CD4-positive, alpha-beta memory T cell (primary cell): ENCODE measurements around the gene INPP4A. TPM values are rescaled to one million over a fixed set of nuclear protein-coding genes. Genes with fewer than 3 reads are reported as not detected.
"Not testable (repeated sequence)": the region's sequence is repeated elsewhere in the genome, so short reads cannot be mapped to it uniquely, and the experiment has no call there.

ENCODE experiments used
- CTCF ChIA-PET: fragments of 350-600 bp; sonication (Branson Sonifier 250); formaldehyde crosslinking; loops from one replicate; lab custom pipeline; 2021; ENCODE audit warnings: inconsistent platforms; ENCODE audit not compliant: partially characterized antibody; lab: Charles Lee
- POLR2A ChIA-PET: fragments of 350-600 bp; sonication (Branson Sonifier 250); formaldehyde crosslinking; loops from one replicate; lab custom pipeline; 2021; ENCODE audit not compliant: partially characterized antibody; lab: Charles Lee
- DNase-seq, 5 donors: peaks; one replicate each; pipeline versions ENCODE4 v3.0.0 to v3.0.0-alpha.2; 2020 to 2022; ENCODE audit warnings: mixed read lengths in 1 of 5
- H3K27ac ChIP-seq: one replicate; pipeline ENCODE4 v1.7.0; 2013; ENCODE audit warnings: low read depth, low read length
- H3K27me3 ChIP-seq: 2 replicates; pipeline ENCODE4 v1.7.0; 2013; ENCODE audit warnings: mild to moderate bottlenecking, low read length, moderate library complexity; ENCODE audit not compliant: insufficient read depth
- H3K36me3 ChIP-seq: 2 replicates; pipeline ENCODE4 v1.7.0; 2013; ENCODE audit warnings: mild to moderate bottlenecking, low read length, moderate library complexity; ENCODE audit not compliant: insufficient read depth
- H3K4me1 ChIP-seq: 2 replicates; pipeline ENCODE4 v1.7.0; 2013; ENCODE audit warnings: mild to moderate bottlenecking, low read length, moderate library complexity; ENCODE audit not compliant: insufficient read depth
- H3K4me3 ChIP-seq, 2 donors: one replicate each; pipeline ENCODE4 v1.7.0; 2013; ENCODE audit warnings: low read length in 2 of 2, mild to moderate bottlenecking in 1 of 2
- H3K9me3 ChIP-seq, 2 donors: one replicate each; pipeline ENCODE4 v1.7.0; 2013; ENCODE audit warnings: low read length in 2 of 2, control low read depth in 1 of 2; ENCODE audit not compliant: control insufficient read depth in 1 of 2
- H3K27ac Mint-ChIP-seq, 7 donors: one replicate each; pipeline ENCODE4 v1.8.0; 2020 to 2021; ENCODE audit warnings: mixed read lengths in 7 of 7, mild to moderate bottlenecking in 6 of 7, inconsistent platforms in 3 of 7, moderate library complexity in 3 of 7
- H3K27me3 Mint-ChIP-seq, 2 donors: one replicate each; pipeline ENCODE4 v1.8.0; 2020 to 2021; ENCODE audit warnings: mixed read lengths in 2 of 2
- H3K36me3 Mint-ChIP-seq, 2 donors: one replicate each; pipeline ENCODE4 v1.8.0; 2020 to 2021; ENCODE audit warnings: mixed read lengths in 2 of 2, inconsistent platforms in 1 of 2, mild to moderate bottlenecking in 1 of 2
- H3K4me1 Mint-ChIP-seq, 4 donors: one replicate each; pipeline ENCODE4 v1.8.0; 2020 to 2021; ENCODE audit warnings: mixed read lengths in 4 of 4, mild to moderate bottlenecking in 1 of 4
- H3K4me3 Mint-ChIP-seq, 8 donors: one replicate each; pipeline ENCODE4 v1.8.0; 2020 to 2021; ENCODE audit warnings: mixed read lengths in 8 of 8, mild to moderate bottlenecking in 7 of 8, moderate library complexity in 6 of 8, inconsistent platforms in 3 of 8
- H3K9me3 Mint-ChIP-seq, 8 donors: one replicate each; pipeline ENCODE4 v1.8.0; 2020 to 2021; ENCODE audit warnings: mixed read lengths in 8 of 8, mild to moderate bottlenecking in 5 of 8, inconsistent platforms in 3 of 8, moderate library complexity in 1 of 8
- intact Hi-C: fragments of 100-400 bp; cut with micrococcal nuclease; formaldehyde crosslinking; loops from one replicate; pipeline ENCODE4 v1.15.1; 2023
- polyA plus RNA-seq, 2 donors: library from polyadenylated mRNA; unstranded; fragments of 300-500 nt; fragmentation: Illumina TruSeq; gene quantifications; one replicate each; pipeline ENCODE4 v1.2.3, GENCODE V29; 2021
- total RNA-seq, 2 experiments: library from RNA; stranded (reverse); gene quantifications; one replicate each; pipeline ENCODE4 v1.2.3, GENCODE V29; 2021

INPP4A gene
- total and polyA plus RNA-seq, 4 experiments from 2014 or later, result 30.5 to 133 (median 91.9) TPM

DNA sequence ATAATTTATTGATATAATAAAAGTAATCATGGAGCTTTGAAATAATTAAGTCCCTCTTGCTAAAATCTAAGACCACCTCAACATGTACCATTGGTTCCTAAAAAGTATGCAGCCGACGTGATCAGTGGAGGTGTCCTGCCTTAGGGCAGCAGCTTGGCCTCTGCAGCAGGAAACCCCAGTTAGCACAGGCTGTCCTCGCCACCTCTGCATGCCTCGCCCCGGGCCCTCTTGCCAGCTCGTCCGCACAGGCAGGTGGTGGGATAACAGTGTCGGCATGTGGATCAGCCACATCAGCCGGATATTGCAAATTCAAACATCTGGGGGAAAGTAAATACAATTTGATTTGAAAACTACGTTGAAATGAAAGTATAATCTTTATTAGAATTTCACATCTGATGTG, 140.7 kb downstream of the INPP4A start:
- Histone ChIP-seq H3K27ac (no peak overlapping the region), H3K4me1 (no peaks in the 10 kb centered on the region), H3K36me3 (peaks cover 68% of the 10 kb centered on the region), H3K9me3 (no peaks in the 10 kb centered on the region), H3K4me3 (no peak overlapping the region), H3K27me3 (no peaks in the 10 kb centered on the region)
- Mint-ChIP-seq H3K36me3 (peaks cover 59 to 77% of the 10 kb centered on the region in 2 donors), H3K4me3 (no peak overlapping the region), H3K9me3 (no peaks in the 10 kb centered on the region), H3K27me3 (no peaks in the 10 kb centered on the region), H3K4me1 (peaks cover 0 to 3% (median under 1%) of the 10 kb centered on the region in 4 donors), H3K27ac (peak overlapping the region in 2 of 7 donors; percentile 12 to 72)
- intact Hi-C loops, result loop anchor here (1.0 kb wide), 1 partner anchor 8 kb away; no protein-coding TSS in a partner anchor
- ChIA-PET CTCF (interaction anchor here (1.1 kb wide), 1 partner anchor 20 kb away, joined by 3 read pairs; no protein-coding TSS in a partner anchor), POLR2A (interaction anchor here (0.6 kb wide), 1 partner anchor 44 kb away, joined by 3 read pairs; no protein-coding TSS in a partner anchor)
- DNase-seq, result no peak

DNA sequence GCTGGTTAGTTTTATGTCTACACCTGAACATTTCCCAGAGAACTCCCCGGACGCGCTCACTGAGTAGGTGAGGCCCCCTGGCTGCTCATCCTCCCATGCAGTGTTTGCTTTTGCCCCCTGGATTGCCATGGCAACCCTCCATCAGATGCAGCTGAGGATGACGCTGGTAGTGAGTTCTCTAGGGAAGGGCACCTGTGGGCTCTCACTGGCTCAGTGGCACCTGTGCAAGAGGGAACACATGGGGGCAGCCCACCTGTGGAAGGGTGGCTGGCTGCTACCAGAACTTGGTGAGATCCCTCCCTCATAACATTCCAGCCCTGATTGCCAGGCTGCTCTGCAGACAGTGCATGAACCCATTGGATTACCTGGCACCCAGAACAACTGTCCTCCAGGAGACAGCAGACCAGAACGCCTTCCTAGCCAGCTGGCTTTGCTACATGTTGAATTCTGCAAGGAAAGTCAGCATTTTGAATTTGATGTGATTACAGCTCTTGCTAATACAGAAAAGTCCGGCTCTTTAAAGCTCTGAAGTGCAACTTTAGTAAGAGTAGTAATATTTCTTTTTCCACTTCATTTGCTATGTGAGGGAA, 142.0 kb downstream of the INPP4A start:
- peak overlapping the region in 5 of 7 donors; percentile 18 to 58 (median 25) for H3K27ac Mint-ChIP-seq
- no peaks in the 10 kb centered on the region for H3K9me3 ChIP-seq
- no peaks in the 10 kb centered on the region for H3K27me3 Mint-ChIP-seq
- no peak overlapping the region for H3K27ac ChIP-seq
- peaks cover 65 to 83% of the 10 kb centered on the region in 2 donors for H3K36me3 Mint-ChIP-seq
- H3K4me1 Mint-ChIP-seq, result peaks cover 0 to 3% (median under 1%) of the 10 kb centered on the region in 4 donors
- no peaks in the 10 kb centered on the region for H3K9me3 Mint-ChIP-seq
- intact Hi-C loops, result no loop called here
- ChIA-PET CTCF (no interaction called here), POLR2A (no interaction called here)
- H3K27me3 ChIP-seq, result no peaks in the 10 kb centered on the region
- H3K36me3 ChIP-seq, result peaks cover 62% of the 10 kb centered on the region
- no peak for DNase-seq
- H3K4me3 ChIP-seq, result no peak overlapping the region
- no peaks in the 10 kb centered on the region for H3K4me1 ChIP-seq
- no peak overlapping the region for H3K4me3 Mint-ChIP-seq

DNA sequence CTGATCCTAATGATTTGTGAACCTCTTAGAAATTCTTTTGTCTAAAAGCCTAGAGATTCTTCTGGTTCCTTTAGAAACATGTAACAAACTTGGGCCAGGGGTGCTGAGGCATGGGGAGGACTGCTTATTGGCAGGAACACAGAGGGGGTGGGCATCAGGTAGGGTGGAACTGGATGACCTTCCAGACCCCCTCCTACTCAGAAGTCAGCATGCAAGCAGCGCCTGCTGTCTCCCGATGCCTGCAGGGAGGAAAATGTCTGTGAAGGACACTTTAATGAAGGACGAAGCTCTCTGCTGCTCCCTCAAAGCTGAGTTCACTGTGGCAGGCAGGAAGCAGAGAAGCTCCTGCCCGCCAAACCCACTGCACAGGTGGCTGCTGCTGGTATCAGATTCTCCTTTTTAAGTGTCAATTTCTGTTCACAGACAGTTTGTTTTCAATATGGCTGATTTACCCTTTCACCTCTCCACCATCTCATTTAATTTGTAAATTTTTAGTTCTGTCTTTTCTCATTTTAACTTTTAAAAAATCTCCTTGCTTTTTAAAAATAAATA, 144.3 kb downstream of the INPP4A start:
- DNase-seq, result no peak
- Mint-ChIP-seq H3K4me3 (no peak overlapping the region), H3K4me1 (peaks cover 4 to 8% (median 6%) of the 10 kb centered on the region in 4 donors), H3K9me3 (peaks cover under 1 to 9% (median 4%) of the 10 kb centered on the region in 8 donors), H3K36me3 (peaks cover 73 to 83% of the 10 kb centered on the region in 2 donors), H3K27me3 (no peaks in the 10 kb centered on the region), H3K27ac (peak overlapping the region; percentile 10 to 70 (median 36))
- H3K4me3 ChIP-seq, result no peak overlapping the region
- H3K4me1 ChIP-seq, result no peaks in the 10 kb centered on the region
- intact Hi-C loops, result no loop called here
- CTCF ChIA-PET, result no interaction called here
- H3K27me3 ChIP-seq, result no peaks in the 10 kb centered on the region
- peaks cover 0 to 2% of the 10 kb centered on the region in 2 donors for H3K9me3 ChIP-seq
- peaks cover 64% of the 10 kb centered on the region for H3K36me3 ChIP-seq
- POLR2A ChIA-PET, result no interaction called here
- H3K27ac ChIP-seq, result no peak overlapping the region

DNA sequence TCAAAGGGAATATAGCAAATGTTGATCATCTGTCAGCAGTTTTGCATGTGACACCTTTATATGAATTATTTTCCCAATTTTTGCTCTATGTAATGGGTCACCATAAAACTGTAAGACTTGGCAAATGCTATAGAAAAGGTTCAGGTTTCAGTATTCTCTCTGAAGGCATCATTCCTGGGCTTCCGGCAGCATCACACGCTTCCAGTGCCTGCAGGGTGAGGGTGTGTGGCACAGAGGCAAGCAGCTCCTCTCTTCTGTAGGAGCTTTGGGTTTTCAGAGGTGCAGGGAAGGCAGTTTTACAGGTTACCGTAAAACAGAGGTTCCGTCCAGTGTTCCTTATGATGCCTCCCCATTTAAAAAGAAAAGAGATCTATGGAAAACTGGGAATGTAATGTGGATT, 144.8 kb downstream of the INPP4A start:
- Mint-ChIP-seq H3K4me3 (no peak overlapping the region), H3K4me1 (peaks cover 4 to 10% (median 7%) of the 10 kb centered on the region in 4 donors), H3K27me3 (no peaks in the 10 kb centered on the region), H3K27ac (peak overlapping the region in 3 of 7 donors; percentile 10 to 57 (median 25)), H3K36me3 (peaks cover 76 to 86% of the 10 kb centered on the region in 2 donors), H3K9me3 (peaks cover 2 to 11% (median 5%) of the 10 kb centered on the region in 8 donors)
- Histone ChIP-seq H3K27me3 (no peaks in the 10 kb centered on the region), H3K36me3 (peaks cover 59% of the 10 kb centered on the region), H3K27ac (no peak overlapping the region), H3K9me3 (peaks cover 0 to 6% of the 10 kb centered on the region in 2 donors), H3K4me1 (no peaks in the 10 kb centered on the region), H3K4me3 (no peak overlapping the region)
- intact Hi-C loops, result no loop called here
- POLR2A ChIA-PET, result no interaction called here
- no peak for DNase-seq
- CTCF ChIA-PET, result interaction anchor here (1.2 kb wide), 1 partner anchor 9 kb away, joined by 3 read pairs; no protein-coding TSS in a partner anchor

DNA sequence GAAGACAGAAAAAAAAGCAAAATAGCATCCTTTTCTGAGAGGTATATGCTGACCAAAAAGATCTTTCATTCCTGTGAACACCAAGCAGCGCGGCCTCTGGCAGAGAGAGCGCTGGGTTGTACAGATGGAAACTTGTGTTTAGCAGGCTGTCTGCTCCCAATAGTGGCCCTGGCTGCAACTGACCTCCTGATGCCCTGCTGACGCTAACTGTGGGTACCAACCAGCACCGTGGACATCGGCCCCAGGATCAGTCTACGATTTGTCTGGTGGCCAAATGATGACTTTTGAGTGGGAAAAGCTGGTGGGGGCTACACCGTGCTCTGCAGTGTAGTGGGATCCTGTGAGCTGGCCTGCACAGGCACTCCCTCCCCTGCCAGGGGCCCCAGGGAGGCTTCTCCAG, 147.9 kb downstream of the INPP4A start:
- no peak for DNase-seq
- Mint-ChIP-seq H3K36me3 (peaks cover 70 to 72% of the 10 kb centered on the region in 2 donors), H3K27ac (peak overlapping the region in 1 of 7 donors; percentile 43), H3K27me3 (no peaks in the 10 kb centered on the region), H3K4me3 (no peak overlapping the region), H3K4me1 (peaks cover 8 to 20% (median 11%) of the 10 kb centered on the region in 4 donors), H3K9me3 (peaks cover 3 to 11% (median 5%) of the 10 kb centered on the region in 8 donors)
- ChIA-PET POLR2A (no interaction called here), CTCF (no interaction called here)
- H3K27me3 ChIP-seq, result no peaks in the 10 kb centered on the region
- H3K4me1 ChIP-seq, result no peaks in the 10 kb centered on the region
- H3K36me3 ChIP-seq, result peaks cover 36% of the 10 kb centered on the region
- peaks cover 0 to 6% of the 10 kb centered on the region in 2 donors for H3K9me3 ChIP-seq
- no peak overlapping the region for H3K27ac ChIP-seq
- intact Hi-C loops, result no loop called here
- H3K4me3 ChIP-seq, result no peak overlapping the region

DNA sequence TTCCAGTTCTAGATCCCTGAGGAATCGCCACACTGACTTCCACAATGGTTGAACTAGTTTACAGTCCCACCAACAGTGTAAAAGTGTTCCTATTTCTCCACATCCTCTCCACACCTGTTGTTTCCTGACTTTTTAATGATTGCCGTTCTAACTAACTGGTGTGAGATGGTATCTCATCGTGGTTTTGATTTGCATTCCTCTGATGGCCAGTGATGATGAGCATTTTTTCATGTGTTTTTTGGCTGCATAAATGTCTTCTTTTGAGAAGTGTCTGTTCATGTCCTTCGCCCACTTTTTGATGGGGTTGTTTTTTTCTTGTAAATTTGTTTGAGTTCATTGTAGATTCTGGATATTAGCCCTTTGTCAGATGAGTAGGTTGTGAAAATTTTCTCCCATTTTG, 150.0 kb downstream of the INPP4A start:
- Mint-ChIP-seq H3K27ac (peak overlapping the region in 1 of 7 donors; percentile 22), H3K36me3 (peaks cover 63 to 65% of the 10 kb centered on the region in 2 donors)
- H3K4me3 Mint-ChIP-seq, result not testable (repeated sequence)

DNA sequence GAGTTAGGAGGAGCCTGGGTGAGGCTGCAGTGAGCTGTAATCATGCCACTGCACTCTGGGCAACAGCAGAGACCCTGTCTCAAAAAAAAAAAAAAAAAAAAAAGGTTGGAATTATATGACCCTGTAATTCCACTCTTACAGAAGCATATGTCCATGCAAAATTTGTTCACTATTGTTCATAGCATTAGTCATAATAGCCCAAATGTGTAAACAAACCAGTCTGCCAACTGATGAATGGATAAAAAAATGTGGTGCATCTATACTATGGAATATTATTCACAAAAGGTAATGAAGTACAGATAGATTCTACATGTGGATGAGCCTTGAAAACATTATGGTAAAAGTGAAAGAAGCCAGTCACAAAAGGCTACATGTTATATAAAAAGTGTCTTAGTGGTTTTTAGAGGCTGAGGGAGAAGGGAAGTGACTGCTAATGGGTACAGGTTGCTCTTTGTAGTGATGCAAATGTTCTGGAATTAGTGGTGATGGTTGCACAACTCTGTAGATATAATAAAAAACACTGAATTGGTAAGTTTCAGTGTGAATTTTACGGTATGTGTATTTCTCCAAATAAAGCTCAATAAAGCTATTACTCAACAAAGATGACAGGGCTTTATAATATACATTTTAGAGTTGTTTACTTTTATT, 154.2 kb downstream of the INPP4A start:
- CTCF ChIA-PET, result interaction anchor here (0.6 to 1.2 kb wide), 2 partner anchors 8 to 9 kb away, joined by 3 to 4 read pairs; no protein-coding TSS in a partner anchor
- peaks cover 15% of the 10 kb centered on the region for H3K36me3 ChIP-seq

More for the DNA sequence above, 150.0 kb downstream of the INPP4A start:
- H3K4me1 ChIP-seq, H3K4me3 ChIP-seq, H3K27me3 Mint-ChIP-seq, POLR2A ChIA-PET, H3K27ac ChIP-seq, DNase-seq, intact Hi-C loops, CTCF ChIA-PET, H3K9me3 ChIP-seq, H3K27me3 ChIP-seq: not testable (repeated sequence)
- Mint-ChIP-seq H3K4me1 (peaks cover 11 to 20% (median 12%) of the 10 kb centered on the region in 4 donors), H3K9me3 (peaks cover 3 to 11% (median 5%) of the 10 kb centered on the region in 8 donors)
- H3K36me3 ChIP-seq, result peaks cover 33% of the 10 kb centered on the region

More for the DNA sequence above, 154.2 kb downstream of the INPP4A start:
- peak overlapping the region in 1 of 8 donors; percentile 32 for H3K4me3 Mint-ChIP-seq
- H3K4me1 Mint-ChIP-seq, result peaks cover 8 to 13% (median 11%) of the 10 kb centered on the region in 4 donors
- Histone ChIP-seq H3K4me1 (no peaks in the 10 kb centered on the region), H3K4me3 (no peak overlapping the region), H3K27me3 (no peaks in the 10 kb centered on the region), H3K9me3 (peaks cover 0 to 4% of the 10 kb centered on the region in 2 donors), H3K27ac (no peak overlapping the region)
- POLR2A ChIA-PET, result interaction anchor here (0.7 kb wide), 1 partner anchor 17 kb away, joined by 3 read pairs; no protein-coding TSS in a partner anchor
- DNase-seq, result no peak
- peaks cover 0 to 3% (median 2%) of the 10 kb centered on the region in 8 donors for H3K9me3 Mint-ChIP-seq
- peak overlapping the region in 6 of 7 donors; percentile 8 to 88 (median 73) for H3K27ac Mint-ChIP-seq
- peaks cover 23 to 60% of the 10 kb centered on the region in 2 donors for H3K36me3 Mint-ChIP-seq
- intact Hi-C loops, result no loop called here
- H3K27me3 Mint-ChIP-seq, result no peaks in the 10 kb centered on the region
